GM12878 (cell line): ENCODE measurements around the gene AP3S1. TPM values are rescaled to one million over a fixed set of nuclear protein-coding genes. Genes with fewer than 3 reads are reported as not detected.

Experiments
- polyA plus RNA-seq, 11 experiments: library from polyadenylated mRNA; depleted of rRNA in 4 of 11; unstranded in 6 of 11; stranded (reverse) in 5 of 11; fragments of >200 nt; fragmentation: Nextera tagmentation in 4 of 11; fragmentation: Illumina TruSeq in 1 of 11; extraction: Ambion mirVana in 4 of 11; extraction: Trizol in 1 of 11; gene quantifications; 1 replicate in 1 of 11; 2 replicates in 10 of 11; pipeline versions ENCODE4 v1.2.1 to v1.2.3, GENCODE V29; 2011 to 2016; ENCODE audit warnings: inconsistent platforms in 2 of 11, missing spikeins in 2 of 11, low read depth in 1 of 11
- total RNA-seq, 4 experiments: library from RNA; depleted of rRNA in 3 of 4; stranded (reverse); fragments of >200 nt in 3 of 4; fragmentation: Illumina TruSeq in 1 of 4; extraction: Trizol in 1 of 4; gene quantifications; 2 replicates each; pipeline versions ENCODE4 v1.2.1 to v1.2.3, GENCODE V29; 2013 to 2021

AP3S1 gene
- total and polyA plus RNA-seq, 10 of the 15 experiments (the other 5 are each of a cell fraction or from before 2014, with no cell fraction given): 36.4 to 137 (median 67.5) TPM

Other genes with a start within 250 kb of the AP3S1 start
- 2.5 and 3.5 TPM in 2 replicates for gene TICAM2, start 239.5 kb upstream of the AP3S1 start, total RNA-seq (2014; rRNA removed)
- gene TICAM2, start 239.5 kb upstream of the AP3S1 start, total RNA-seq (2014; rRNA removed; fragmentation: Illumina TruSeq; extraction: Trizol): 5.9 and 6.3 TPM in 2 replicates
- gene TICAM2, start 239.5 kb upstream of the AP3S1 start, total RNA-seq (2021): 5.6 and 6.2 TPM in 2 replicates
- 0.12 and 0.14 TPM in 2 replicates for gene TICAM2, start 239.5 kb upstream of the AP3S1 start, polyA plus RNA-seq (2011; rRNA removed)
- gene TICAM2, start 239.5 kb upstream of the AP3S1 start, polyA plus RNA-seq (2014; fragmentation: Illumina TruSeq; extraction: Trizol): 7.0 and 7.9 TPM in 2 replicates
- 1 to 10 TPM; 1.8 to 2.3 TPM for gene TICAM2, start 239.5 kb upstream of the AP3S1 start, polyA plus RNA-seq (2014; fragmentation: Nextera tagmentation; extraction: Ambion mirVana)
- gene TICAM2, start 239.5 kb upstream of the AP3S1 start, polyA plus RNA-seq (2014; rRNA removed): 2.5 and 2.7 TPM in 2 replicates
- gene TICAM2, start 239.5 kb upstream of the AP3S1 start, polyA plus RNA-seq (2016; fragmentation: Nextera tagmentation; extraction: Ambion mirVana): 1 to 10 TPM; 3.3 to 4.3 TPM
- gene TMED7, start 215.9 kb upstream of the AP3S1 start, total RNA-seq (2014; rRNA removed): 21.9 and 28.3 TPM in 2 replicates
- 26.0 and 26.2 TPM in 2 replicates for gene TMED7, start 215.9 kb upstream of the AP3S1 start, total RNA-seq (2014; rRNA removed; fragmentation: Illumina TruSeq; extraction: Trizol)
- gene TMED7, start 215.9 kb upstream of the AP3S1 start, total RNA-seq (2021): 35.6 and 37.0 TPM in 2 replicates
- 24.3 and 37.2 TPM in 2 replicates for gene TMED7, start 215.9 kb upstream of the AP3S1 start, polyA plus RNA-seq (2011; rRNA removed)
- gene TMED7, start 215.9 kb upstream of the AP3S1 start, polyA plus RNA-seq (2014; fragmentation: Illumina TruSeq; extraction: Trizol): 18.8 and 26.9 TPM in 2 replicates
- 10 to 100 TPM in 1 of 2 experiments, 1 to 10 TPM in 1; 8.0 to 10.3 TPM for gene TMED7, start 215.9 kb upstream of the AP3S1 start, polyA plus RNA-seq (2014; fragmentation: Nextera tagmentation; extraction: Ambion mirVana)
- gene TMED7, start 215.9 kb upstream of the AP3S1 start, polyA plus RNA-seq (2014; rRNA removed): 26.0 and 37.3 TPM in 2 replicates
- 10 to 100 TPM; 29.1 to 29.7 TPM for gene TMED7, start 215.9 kb upstream of the AP3S1 start, polyA plus RNA-seq (2016; fragmentation: Nextera tagmentation; extraction: Ambion mirVana)
- not detected in 2 replicates for gene CDO1, start 25.3 kb upstream of the AP3S1 start, total RNA-seq (2014; rRNA removed)
- gene CDO1, start 25.3 kb upstream of the AP3S1 start, total RNA-seq (2014; rRNA removed; fragmentation: Illumina TruSeq; extraction: Trizol): not detected in 2 replicates
- gene CDO1, start 25.3 kb upstream of the AP3S1 start, total RNA-seq (2021): not detected in 2 replicates
- gene CDO1, start 25.3 kb upstream of the AP3S1 start, polyA plus RNA-seq (2011; rRNA removed): not detected in 2 replicates
- not detected in 2 replicates for gene CDO1, start 25.3 kb upstream of the AP3S1 start, polyA plus RNA-seq (2014; fragmentation: Illumina TruSeq; extraction: Trizol)
- under 1 TPM in 1 of 2 experiments, not detected in 1; 0.05 TPM for gene CDO1, start 25.3 kb upstream of the AP3S1 start, polyA plus RNA-seq (2014; fragmentation: Nextera tagmentation; extraction: Ambion mirVana)
- gene CDO1, start 25.3 kb upstream of the AP3S1 start, polyA plus RNA-seq (2014; rRNA removed): not detected in 2 replicates
- gene CDO1, start 25.3 kb upstream of the AP3S1 start, polyA plus RNA-seq (2016; fragmentation: Nextera tagmentation; extraction: Ambion mirVana): not detected
- 23.2 and 32.5 TPM in 2 replicates for gene ATG12, start 370 bp upstream of the AP3S1 start, total RNA-seq (2014; rRNA removed)
- gene ATG12, start 370 bp upstream of the AP3S1 start, total RNA-seq (2014; rRNA removed; fragmentation: Illumina TruSeq; extraction: Trizol): 39.7 and 41.0 TPM in 2 replicates
- 26.9 and 28.9 TPM in 2 replicates for gene ATG12, start 370 bp upstream of the AP3S1 start, total RNA-seq (2021)
- gene ATG12, start 370 bp upstream of the AP3S1 start, polyA plus RNA-seq (2011; rRNA removed): 89.4 and 153 TPM in 2 replicates
- 50.7 and 57.0 TPM in 2 replicates for gene ATG12, start 370 bp upstream of the AP3S1 start, polyA plus RNA-seq (2014; fragmentation: Illumina TruSeq; extraction: Trizol)
- 10 to 100 TPM; 67.4 to 92.0 TPM for gene ATG12, start 370 bp upstream of the AP3S1 start, polyA plus RNA-seq (2014; fragmentation: Nextera tagmentation; extraction: Ambion mirVana)
- gene ATG12, start 370 bp upstream of the AP3S1 start, polyA plus RNA-seq (2014; rRNA removed): 24.3 and 32.9 TPM in 2 replicates
- 10 to 100 TPM; 66.6 to 72.1 TPM for gene ATG12, start 370 bp upstream of the AP3S1 start, polyA plus RNA-seq (2016; fragmentation: Nextera tagmentation; extraction: Ambion mirVana)
- gene LVRN, start 120.5 kb downstream of the AP3S1 start, total RNA-seq (2014; rRNA removed): 0.11 TPM in 1 of 2 replicates, not detected in the other
- gene LVRN, start 120.5 kb downstream of the AP3S1 start, total RNA-seq (2014; rRNA removed; fragmentation: Illumina TruSeq; extraction: Trizol): 0.04 TPM in 1 of 2 replicates, not detected in the other
- not detected in 2 replicates for gene LVRN, start 120.5 kb downstream of the AP3S1 start, total RNA-seq (2021)
- gene LVRN, start 120.5 kb downstream of the AP3S1 start, polyA plus RNA-seq (2011; rRNA removed): 0.87 and 1.5 TPM in 2 replicates
- gene LVRN, start 120.5 kb downstream of the AP3S1 start, polyA plus RNA-seq (2014; fragmentation: Illumina TruSeq; extraction: Trizol): 0.10 and 0.11 TPM in 2 replicates
- gene LVRN, start 120.5 kb downstream of the AP3S1 start, polyA plus RNA-seq (2014; fragmentation: Nextera tagmentation; extraction: Ambion mirVana): under 1 TPM in 1 of 2 experiments, not detected in 1; 0.09 TPM
- not detected in 2 replicates for gene LVRN, start 120.5 kb downstream of the AP3S1 start, polyA plus RNA-seq (2014; rRNA removed)
- under 1 TPM in 1 of 2 experiments, not detected in 1; 0.30 TPM for gene LVRN, start 120.5 kb downstream of the AP3S1 start, polyA plus RNA-seq (2016; fragmentation: Nextera tagmentation; extraction: Ambion mirVana)
- not detected in 2 replicates for gene ARL14EPL, start 190.5 kb downstream of the AP3S1 start, total RNA-seq (2014; rRNA removed)
- gene ARL14EPL, start 190.5 kb downstream of the AP3S1 start, total RNA-seq (2014; rRNA removed; fragmentation: Illumina TruSeq; extraction: Trizol): not detected in 2 replicates
- gene ARL14EPL, start 190.5 kb downstream of the AP3S1 start, total RNA-seq (2021): not detected in 2 replicates
- gene ARL14EPL, start 190.5 kb downstream of the AP3S1 start, polyA plus RNA-seq (2011; rRNA removed): 0.08 and 0.09 TPM in 2 replicates
- gene ARL14EPL, start 190.5 kb downstream of the AP3S1 start, polyA plus RNA-seq (2014; fragmentation: Illumina TruSeq; extraction: Trizol): not detected in 2 replicates
- not detected for gene ARL14EPL, start 190.5 kb downstream of the AP3S1 start, polyA plus RNA-seq (2014; fragmentation: Nextera tagmentation; extraction: Ambion mirVana)
- gene ARL14EPL, start 190.5 kb downstream of the AP3S1 start, polyA plus RNA-seq (2014; rRNA removed): not detected in 2 replicates
- not detected for gene ARL14EPL, start 190.5 kb downstream of the AP3S1 start, polyA plus RNA-seq (2016; fragmentation: Nextera tagmentation; extraction: Ambion mirVana)
- gene COMMD10, start 243.1 kb downstream of the AP3S1 start, total RNA-seq (2014; rRNA removed): 26.0 and 32.3 TPM in 2 replicates
- gene COMMD10, start 243.1 kb downstream of the AP3S1 start, total RNA-seq (2014; rRNA removed; fragmentation: Illumina TruSeq; extraction: Trizol): 22.7 and 23.3 TPM in 2 replicates
- gene COMMD10, start 243.1 kb downstream of the AP3S1 start, total RNA-seq (2021): 17.0 and 19.6 TPM in 2 replicates
- 30.1 and 45.6 TPM in 2 replicates for gene COMMD10, start 243.1 kb downstream of the AP3S1 start, polyA plus RNA-seq (2011; rRNA removed)
- gene COMMD10, start 243.1 kb downstream of the AP3S1 start, polyA plus RNA-seq (2014; fragmentation: Illumina TruSeq; extraction: Trizol): 23.7 and 31.0 TPM in 2 replicates
- gene COMMD10, start 243.1 kb downstream of the AP3S1 start, polyA plus RNA-seq (2014; fragmentation: Nextera tagmentation; extraction: Ambion mirVana): 10 to 100 TPM; 57.7 to 98.7 TPM
- 15.4 and 19.8 TPM in 2 replicates for gene COMMD10, start 243.1 kb downstream of the AP3S1 start, polyA plus RNA-seq (2014; rRNA removed)
- 10 to 100 TPM; 37.4 to 37.8 TPM for gene COMMD10, start 243.1 kb downstream of the AP3S1 start, polyA plus RNA-seq (2016; fragmentation: Nextera tagmentation; extraction: Ambion mirVana)